Measurements from ENCODE around the gene IPO4. TPM values are rescaled to one million over a fixed set of nuclear protein-coding genes. Genes with fewer than 3 reads are reported as not detected.

The IPO4 gene
- total and polyA plus RNA-seq, 2 of the 4 experiments (the other 2 are of a cell fraction): 37.6 to 39.4 TPM

DNA sequence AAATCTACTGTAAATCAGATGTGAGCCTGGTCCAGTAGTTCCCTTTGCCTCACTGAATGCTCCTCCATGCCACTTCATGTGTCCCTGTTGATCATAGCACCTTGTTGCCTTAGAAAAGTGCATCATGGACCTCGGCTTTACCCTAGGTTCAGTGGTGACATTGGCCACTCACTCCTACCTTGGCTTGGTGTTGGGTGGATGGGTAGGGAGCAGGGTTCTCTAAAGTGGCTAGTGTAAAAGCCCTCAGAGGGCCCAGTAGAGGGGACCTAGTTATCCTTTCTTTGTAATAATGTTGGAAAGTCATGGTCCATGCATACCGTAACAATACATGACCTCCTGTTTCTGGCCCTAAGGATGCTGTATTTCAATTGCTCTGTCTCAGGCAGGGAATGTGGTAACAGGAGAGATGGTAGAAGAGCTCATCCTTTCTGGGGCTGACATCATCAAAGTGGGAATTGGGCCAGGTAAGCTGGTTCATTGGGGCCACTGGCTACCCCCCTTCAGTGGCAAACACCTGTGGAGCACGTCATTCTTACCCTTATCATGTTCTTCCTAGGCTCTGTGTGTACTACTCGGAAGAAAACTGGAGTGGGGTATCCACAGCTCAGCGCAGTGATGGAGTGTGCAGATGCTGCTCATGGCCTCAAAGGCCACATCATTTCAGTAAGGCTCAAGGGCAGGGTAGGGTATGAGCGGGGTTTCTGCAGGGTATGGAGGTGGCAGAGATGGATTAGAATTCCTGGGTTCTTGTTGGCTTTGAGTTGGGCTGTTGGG lies 48.3 kb upstream of the IPO4 start:
- no peak overlapping the region for H3K56ac ChIP-seq (ENCODE audit: extremely low read depth, insufficient read depth, low read length)
- H3K36me3 ChIP-seq (ENCODE audit: control insufficient read depth, insufficient read depth, low read length): peaks cover 44% of the 10 kb centered on the region
- peaks cover 4% of the 10 kb centered on the region for H4K20me1 ChIP-seq (ENCODE audit: insufficient read depth, low read length)
- H3K4me3 ChIP-seq (ENCODE audit: insufficient read depth, low read depth, low read length): no peak overlapping the region
- dilution Hi-C loops (cut with HindIII; ENCODE audit: low sequenced_read_pairs, unreplicated experiment): no loop called here
- whole genome bisulfite sequencing, 2 experiments (ENCODE audit: extremely low coverage in 2 of 2, insufficient read length in 1 of 2): 90% methylated on average over 2 of the region's 6 CpGs; no CpG with 5 or more reads in 1 of the 2 experiments
- no peak overlapping the region for H4K5ac ChIP-seq (ENCODE audit: low read depth, low read length)
- intact Hi-C loops (cut with micrococcal nuclease): no loop called here
- no peak overlapping the region for H4K91ac ChIP-seq (ENCODE audit: insufficient read depth, low read depth, low read length)
- H3K9ac ChIP-seq (ENCODE audit: low read depth, low read length): no peak overlapping the region
- H3K18ac ChIP-seq (ENCODE audit: low read depth, low read length): no peak overlapping the region
- H3K9me1 ChIP-seq (ENCODE audit: insufficient read depth, low read length): peaks cover 30% of the 10 kb centered on the region
- in situ Hi-C loops (cut with MboI; ENCODE audit: low sequenced_read_pairs): loop anchor here (10.0 kb wide), 1 partner anchor 198 kb away; no protein-coding TSS in a partner anchor
- peaks cover 15% of the 10 kb centered on the region for H3K4me1 ChIP-seq (ENCODE audit: control insufficient read depth, insufficient read depth, low read length)
- no peak overlapping the region for H3K4ac ChIP-seq (ENCODE audit: low read depth, low read length)
- H2BK20ac ChIP-seq (ENCODE audit: low read depth, low read length): no peak overlapping the region
- H3K27me3 ChIP-seq (ENCODE audit: control insufficient read depth, insufficient read depth, low read length): no peaks in the 10 kb centered on the region
- H3K4me2 ChIP-seq (ENCODE audit: low read depth, low read length): no peak overlapping the region
- H2BK15ac ChIP-seq (ENCODE audit: low read depth, low read length): no peak overlapping the region
- ChIA-PET POLR2A (ENCODE audit: unreplicated experiment) (no interaction called here), CTCF (interaction anchor here (0.6 to 0.7 kb wide), 2 partner anchors 59 to 71 kb away, joined by 3 read pairs; partner anchors contain the start of gene CIDEB)
- H3K14ac ChIP-seq (replicated peaks; ENCODE audit: low read depth, low read length): no peak overlapping the region
- no peak overlapping the region for H3K27ac ChIP-seq (ENCODE audit: insufficient read depth, low read length)
- H2AK9ac ChIP-seq (replicated peaks; ENCODE audit: low read depth, low read length, poor library complexity): no peak overlapping the region
- no peak for DNase-seq
- H3K9me3 ChIP-seq (ENCODE audit: control insufficient read depth, insufficient read depth, low read length): no peaks in the 10 kb centered on the region
- no peak overlapping the region for H2BK120ac ChIP-seq (ENCODE audit: low read depth, low read length)
- no TSS peak for BruUV-seq (replicated peaks)
- no peak overlapping the region for H2BK5ac ChIP-seq (ENCODE audit: low read depth, low read length, poor library complexity, severe bottlenecking)
- no peak for ATAC-seq (ENCODE audit: low read depth)
- peaks cover 65 to 90% of the 10 kb centered on the region in 2 experiments for H3K79me1 ChIP-seq (ENCODE audit: low read depth in 1 of 2, low read length in 2 of 2)
- no peak overlapping the region for H2AFZ ChIP-seq (replicated peaks; ENCODE audit: low read length, poor library complexity)
- H4K8ac ChIP-seq (ENCODE audit: low read depth in 2 of 2, low read length in 2 of 2): no peak overlapping the region
- no peak overlapping the region for H2AK5ac ChIP-seq (ENCODE audit: low read depth, low read length)
- H3K23ac ChIP-seq (ENCODE audit: low read depth, low read length): no peak overlapping the region
- TF ChIP-seq, protein P1, sequence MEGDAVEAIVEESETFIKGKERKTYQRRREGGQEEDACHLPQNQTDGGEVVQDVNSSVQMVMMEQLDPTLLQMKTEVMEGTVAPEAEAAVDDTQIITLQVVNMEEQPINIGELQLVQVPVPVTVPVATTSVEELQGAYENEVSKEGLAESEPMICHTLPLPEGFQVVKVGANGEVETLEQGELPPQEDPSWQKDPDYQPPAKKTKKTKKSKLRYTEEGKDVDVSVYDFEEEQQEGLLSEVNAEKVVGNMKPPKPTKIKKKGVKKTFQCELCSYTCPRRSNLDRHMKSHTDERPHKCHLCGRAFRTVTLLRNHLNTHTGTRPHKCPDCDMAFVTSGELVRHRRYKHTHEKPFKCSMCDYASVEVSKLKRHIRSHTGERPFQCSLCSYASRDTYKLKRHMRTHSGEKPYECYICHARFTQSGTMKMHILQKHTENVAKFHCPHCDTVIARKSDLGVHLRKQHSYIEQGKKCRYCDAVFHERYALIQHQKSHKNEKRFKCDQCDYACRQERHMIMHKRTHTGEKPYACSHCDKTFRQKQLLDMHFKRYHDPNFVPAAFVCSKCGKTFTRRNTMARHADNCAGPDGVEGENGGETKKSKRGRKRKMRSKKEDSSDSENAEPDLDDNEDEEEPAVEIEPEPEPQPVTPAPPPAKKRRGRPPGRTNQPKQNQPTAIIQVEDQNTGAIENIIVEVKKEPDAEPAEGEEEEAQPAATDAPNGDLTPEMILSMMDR (conservative IDR thresholded peaks at IDR 0.05; ENCODE audit: low read depth, low read length): no peak
- TF ChIP-seq BHLHE40 (IDR thresholded peaks at IDR 0.05; ENCODE audit: low read depth, low read length) (no peak), NFE2L2 (IDR thresholded peaks at IDR 0.05; ENCODE audit: low read depth, low read length) (no peak), RFX5 (IDR thresholded peaks at IDR 0.05; ENCODE audit: low read depth, low read length) (no peak), CHD1 (IDR thresholded peaks at IDR 0.05; ENCODE audit: low read depth, low read length) (no peak), RAD21 (IDR thresholded peaks at IDR 0.05; ENCODE audit: low read length) (no peak), MAFK (IDR thresholded peaks at IDR 0.05; ENCODE audit: low read depth, low read length) (no peak), RCOR1 (IDR thresholded peaks at IDR 0.05; ENCODE audit: insufficient replicate concordance, low read length) (no peak), SMC3 (IDR thresholded peaks at IDR 0.05; ENCODE audit: low read depth, low read length) (no peak), MAZ (IDR thresholded peaks at IDR 0.05; ENCODE audit: borderline replicate concordance, low read depth, low read length) (no peak), FOS (IDR thresholded peaks at IDR 0.05; ENCODE audit: low read depth, low read length) (no peak), MXI1 (IDR thresholded peaks at IDR 0.05; ENCODE audit: borderline replicate concordance, low read depth, low read length) (no peak), CEBPB (IDR thresholded peaks at IDR 0.05; ENCODE audit: low read depth, low read length) (no peak)
- TF ChIP-seq, protein P2, sequence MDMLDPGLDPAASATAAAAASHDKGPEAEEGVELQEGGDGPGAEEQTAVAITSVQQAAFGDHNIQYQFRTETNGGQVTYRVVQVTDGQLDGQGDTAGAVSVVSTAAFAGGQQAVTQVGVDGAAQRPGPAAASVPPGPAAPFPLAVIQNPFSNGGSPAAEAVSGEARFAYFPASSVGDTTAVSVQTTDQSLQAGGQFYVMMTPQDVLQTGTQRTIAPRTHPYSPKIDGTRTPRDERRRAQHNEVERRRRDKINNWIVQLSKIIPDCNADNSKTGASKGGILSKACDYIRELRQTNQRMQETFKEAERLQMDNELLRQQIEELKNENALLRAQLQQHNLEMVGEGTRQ (IDR thresholded peaks at IDR 0.05; ENCODE audit: low read depth, low read length): no peak
- TF ChIP-seq, protein P3, sequence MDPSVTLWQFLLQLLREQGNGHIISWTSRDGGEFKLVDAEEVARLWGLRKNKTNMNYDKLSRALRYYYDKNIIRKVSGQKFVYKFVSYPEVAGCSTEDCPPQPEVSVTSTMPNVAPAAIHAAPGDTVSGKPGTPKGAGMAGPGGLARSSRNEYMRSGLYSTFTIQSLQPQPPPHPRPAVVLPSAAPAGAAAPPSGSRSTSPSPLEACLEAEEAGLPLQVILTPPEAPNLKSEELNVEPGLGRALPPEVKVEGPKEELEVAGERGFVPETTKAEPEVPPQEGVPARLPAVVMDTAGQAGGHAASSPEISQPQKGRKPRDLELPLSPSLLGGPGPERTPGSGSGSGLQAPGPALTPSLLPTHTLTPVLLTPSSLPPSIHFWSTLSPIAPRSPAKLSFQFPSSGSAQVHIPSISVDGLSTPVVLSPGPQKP (IDR thresholded peaks at IDR 0.05; ENCODE audit: borderline replicate concordance, low read depth, low read length): no peak
